WTC11 (cell line): ENCODE data around the gene AJM1. TPM values are rescaled to one million over a fixed set of nuclear protein-coding genes. Genes with fewer than 3 reads are reported as not detected.

ENCODE experiments used
- ATAC-seq: fragments of 200-7000 bp; cut with Tn5 transposase; 2 replicates; pipeline ENCODE4 v1.10.0; 2021; ENCODE audit warnings: mild to moderate bottlenecking, moderate library complexity
- CTCF ChIA-PET: fragments of 300-600 bp; sonication (Branson Sonifier 250); formaldehyde crosslinking; loops from one replicate; lab custom pipeline; 2021; ENCODE audit warnings: antibody characterized with exemption; lab: Charles Lee
- POLR2A ChIA-PET: fragments of 350-600 bp; sonication (Branson Sonifier 250); formaldehyde crosslinking; loops from one replicate; lab custom pipeline; 2021; ENCODE audit warnings: antibody characterized with exemption; lab: Charles Lee
- DNase-seq: peaks from one replicate; pipeline ENCODE4 v3.0.0; 2021; ENCODE audit warnings: low spot score
- H3K27ac Mint-ChIP-seq: 2 replicates; pipeline ENCODE4 v1.8.0; 2021; ENCODE audit warnings: mixed read lengths
- H3K27me3 Mint-ChIP-seq: 2 replicates; pipeline ENCODE4 v1.8.0; 2021; ENCODE audit warnings: low read depth, mild to moderate bottlenecking, moderate library complexity, mixed read lengths
- H3K36me3 Mint-ChIP-seq: 2 replicates; pipeline ENCODE4 v1.8.0; 2021; ENCODE audit warnings: mixed read lengths
- H3K4me1 Mint-ChIP-seq: 2 replicates; pipeline ENCODE4 v1.8.0; 2022; ENCODE audit warnings: mixed read lengths
- H3K4me3 Mint-ChIP-seq: 2 replicates; pipeline ENCODE4 v1.8.0; 2021; ENCODE audit warnings: mild to moderate bottlenecking, moderate library complexity, mixed read lengths
- H3K9me3 Mint-ChIP-seq: 2 replicates; pipeline ENCODE4 v1.8.0; 2021; ENCODE audit warnings: mixed read lengths
- GRHL2 ChIP-seq: fragments of 250-450 bp; sonication (Bioruptor Pico); IDR thresholded peaks from 2 replicates; pipeline ENCODE4 v1.8.0; 2022; ENCODE audit warnings: mild to moderate bottlenecking, moderate library complexity; ENCODE audit not compliant: insufficient replicate concordance, severe bottlenecking
- HMGA2 ChIP-seq: fragments of 250-450 bp; sonication (Bioruptor Pico); IDR thresholded peaks from 2 replicates; pipeline ENCODE4 v1.4.0; 2021; ENCODE audit warnings: mild to moderate bottlenecking, moderate library complexity
- OVOL2 ChIP-seq: fragments of 250-450 bp; sonication (Bioruptor Pico); IDR thresholded peaks from 2 replicates; pipeline ENCODE4 v1.9.0; 2021; ENCODE audit warnings: mild to moderate bottlenecking, borderline replicate concordance
- TP53 ChIP-seq: sonication (generic); formaldehyde crosslinking; IDR thresholded peaks from 2 replicates; pipeline ENCODE4 v1.8.1; 2023; ENCODE audit warnings: mild to moderate bottlenecking, missing genetic modification reagents
- ZBTB21 ChIP-seq: sonication (generic); formaldehyde crosslinking; IDR thresholded peaks from 2 replicates; pipeline ENCODE4 v1.8.1; 2023; ENCODE audit warnings: mild to moderate bottlenecking, missing genetic modification reagents, borderline replicate concordance
- ZNF263 ChIP-seq: sonication (generic); formaldehyde crosslinking; IDR thresholded peaks from 2 replicates; pipeline ENCODE4 v1.8.1; 2022; ENCODE audit warnings: low read depth, mild to moderate bottlenecking, moderate library complexity, missing genetic modification reagents
- total RNA-seq: library from RNA; stranded (reverse); gene quantifications from 3 replicates; pipeline ENCODE4 v1.2.3, GENCODE V29; 2021
- TF ChIP-seq, protein P1 (sequence below): sonication (generic); formaldehyde crosslinking; IDR thresholded peaks from 2 replicates; pipeline ENCODE4 v1.8.1; 2023; ENCODE audit warnings: mild to moderate bottlenecking, missing genetic modification reagents, moderate library complexity
- TF ChIP-seq, protein P2 (sequence below): sonication (generic); formaldehyde crosslinking; IDR thresholded peaks from 2 replicates; pipeline ENCODE4 v1.8.1; 2023; ENCODE audit warnings: mild to moderate bottlenecking, missing genetic modification reagents
- TF ChIP-seq, protein P3 (sequence below): sonication (generic); formaldehyde crosslinking; IDR thresholded peaks from 2 replicates; pipeline ENCODE4 v1.8.0; 2023; ENCODE audit warnings: missing genetic modification reagents
- TF ChIP-seq, protein P4 (sequence below): fragments of 250-450 bp; sonication (Bioruptor Pico); IDR thresholded peaks from 2 replicates; pipeline ENCODE4 v2.1.2; 2022; ENCODE audit warnings: mild to moderate bottlenecking, moderate library complexity
- TF ChIP-seq, protein P5 (sequence below): sonication (generic); formaldehyde crosslinking; IDR thresholded peaks from 2 replicates; pipeline ENCODE4 v1.8.0; 2023; ENCODE audit warnings: missing genetic modification reagents, mild to moderate bottlenecking, borderline replicate concordance
- TF ChIP-seq, protein P6 (sequence below): sonication (generic); formaldehyde crosslinking; IDR thresholded peaks from 2 replicates; pipeline ENCODE4 v1.8.1; 2022; ENCODE audit warnings: low read depth, missing genetic modification reagents, borderline replicate concordance
- TF ChIP-seq, protein P7 (sequence below): sonication (generic); formaldehyde crosslinking; IDR thresholded peaks from 2 replicates; pipeline ENCODE4 v1.8.0; 2023; ENCODE audit warnings: mild to moderate bottlenecking, missing genetic modification reagents

The AJM1 gene
- total RNA-seq, 1 experiment from 2014 or later = 1.6 TPM

DNA sequence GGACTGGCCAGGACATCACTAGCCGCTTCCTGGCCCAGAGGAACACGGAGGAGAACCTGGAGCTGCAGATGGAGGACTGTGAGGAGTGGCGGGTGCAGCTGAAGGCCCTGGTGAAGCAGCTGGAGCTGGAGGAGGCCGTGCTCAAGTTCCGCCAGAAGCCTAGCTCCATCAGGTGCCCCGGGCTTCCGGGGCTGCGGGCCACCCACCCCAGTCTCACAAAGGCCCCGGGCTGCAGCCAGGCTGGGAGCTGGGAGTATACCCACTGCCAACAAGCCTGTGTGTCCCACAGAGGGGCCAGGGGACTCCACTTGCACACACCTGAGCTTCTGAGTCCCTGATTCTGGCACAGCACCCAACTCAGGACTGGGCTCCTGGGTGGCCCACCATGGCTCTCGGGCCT, 36.2 kb upstream of the AJM1 start (continued):
- TF ChIP-seq, protein P1, sequence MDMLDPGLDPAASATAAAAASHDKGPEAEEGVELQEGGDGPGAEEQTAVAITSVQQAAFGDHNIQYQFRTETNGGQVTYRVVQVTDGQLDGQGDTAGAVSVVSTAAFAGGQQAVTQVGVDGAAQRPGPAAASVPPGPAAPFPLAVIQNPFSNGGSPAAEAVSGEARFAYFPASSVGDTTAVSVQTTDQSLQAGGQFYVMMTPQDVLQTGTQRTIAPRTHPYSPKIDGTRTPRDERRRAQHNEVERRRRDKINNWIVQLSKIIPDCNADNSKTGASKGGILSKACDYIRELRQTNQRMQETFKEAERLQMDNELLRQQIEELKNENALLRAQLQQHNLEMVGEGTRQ = no peak
- TF ChIP-seq OVOL2 (CRISPR knock-in tag) (no peak), ZBTB21 (CRISPR knock-in tag) (no peak), TP53 (CRISPR knock-in tag) (no peak)
- TF ChIP-seq, protein P2, sequence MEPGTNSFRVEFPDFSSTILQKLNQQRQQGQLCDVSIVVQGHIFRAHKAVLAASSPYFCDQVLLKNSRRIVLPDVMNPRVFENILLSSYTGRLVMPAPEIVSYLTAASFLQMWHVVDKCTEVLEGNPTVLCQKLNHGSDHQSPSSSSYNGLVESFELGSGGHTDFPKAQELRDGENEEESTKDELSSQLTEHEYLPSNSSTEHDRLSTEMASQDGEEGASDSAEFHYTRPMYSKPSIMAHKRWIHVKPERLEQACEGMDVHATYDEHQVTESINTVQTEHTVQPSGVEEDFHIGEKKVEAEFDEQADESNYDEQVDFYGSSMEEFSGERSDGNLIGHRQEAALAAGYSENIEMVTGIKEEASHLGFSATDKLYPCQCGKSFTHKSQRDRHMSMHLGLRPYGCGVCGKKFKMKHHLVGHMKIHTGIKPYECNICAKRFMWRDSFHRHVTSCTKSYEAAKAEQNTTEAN (CRISPR knock-in tag) = no peak
- TF ChIP-seq, protein P3, sequence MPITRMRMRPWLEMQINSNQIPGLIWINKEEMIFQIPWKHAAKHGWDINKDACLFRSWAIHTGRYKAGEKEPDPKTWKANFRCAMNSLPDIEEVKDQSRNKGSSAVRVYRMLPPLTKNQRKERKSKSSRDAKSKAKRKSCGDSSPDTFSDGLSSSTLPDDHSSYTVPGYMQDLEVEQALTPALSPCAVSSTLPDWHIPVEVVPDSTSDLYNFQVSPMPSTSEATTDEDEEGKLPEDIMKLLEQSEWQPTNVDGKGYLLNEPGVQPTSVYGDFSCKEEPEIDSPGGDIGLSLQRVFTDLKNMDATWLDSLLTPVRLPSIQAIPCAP (CRISPR knock-in tag) = no peak
- TF ChIP-seq, protein P4, sequence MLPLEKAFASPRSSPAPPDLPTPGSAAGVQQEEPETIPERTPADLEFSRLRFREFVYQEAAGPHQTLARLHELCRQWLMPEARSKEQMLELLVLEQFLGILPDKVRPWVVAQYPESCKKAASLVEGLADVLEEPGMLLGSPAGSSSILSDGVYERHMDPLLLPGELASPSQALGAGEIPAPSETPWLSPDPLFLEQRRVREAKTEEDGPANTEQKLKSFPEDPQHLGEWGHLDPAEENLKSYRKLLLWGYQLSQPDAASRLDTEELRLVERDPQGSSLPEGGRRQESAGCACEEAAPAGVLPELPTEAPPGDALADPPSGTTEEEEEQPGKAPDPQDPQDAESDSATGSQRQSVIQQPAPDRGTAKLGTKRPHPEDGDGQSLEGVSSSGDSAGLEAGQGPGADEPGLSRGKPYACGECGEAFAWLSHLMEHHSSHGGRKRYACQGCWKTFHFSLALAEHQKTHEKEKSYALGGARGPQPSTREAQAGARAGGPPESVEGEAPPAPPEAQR (CRISPR knock-in tag) = no peak
- TF ChIP-seq, all 79 proteins: peak for 0

DNA sequence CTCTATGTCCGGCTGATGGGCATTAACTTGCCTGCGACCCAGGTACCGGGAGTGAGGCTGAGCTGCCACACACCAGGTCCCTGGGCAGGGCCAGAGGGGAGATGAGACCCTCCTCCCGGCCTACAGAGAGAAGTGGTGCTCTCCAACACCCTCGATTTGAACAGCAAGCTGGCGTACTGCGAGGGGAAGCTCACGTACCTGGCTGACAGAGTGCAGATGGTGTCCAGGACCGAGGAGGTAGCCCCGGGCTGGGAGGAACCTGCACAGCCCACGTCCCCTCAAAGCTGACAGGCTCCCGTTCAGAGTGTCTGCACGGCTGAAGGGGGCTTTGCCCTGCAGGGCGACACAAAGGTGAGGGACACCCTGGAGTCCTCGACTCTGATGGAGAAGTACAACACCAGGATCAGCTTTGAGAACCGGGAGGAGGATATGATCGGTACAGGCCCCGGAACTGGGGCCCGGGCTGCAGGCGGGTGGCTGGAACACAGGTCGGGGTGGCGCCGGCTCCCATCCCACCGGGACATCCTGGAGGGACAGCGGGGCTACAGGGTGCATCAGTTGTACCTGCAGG, 35.6 kb upstream of the AJM1 start:
- H3K4me3 Mint-ChIP-seq = peak overlapping the region; percentile 78
- no peak for ATAC-seq
- no peak overlapping the region for H3K27ac Mint-ChIP-seq
- H3K4me1 Mint-ChIP-seq = peaks cover 21% of the 10 kb centered on the region
- H3K9me3 Mint-ChIP-seq = no peaks in the 10 kb centered on the region
- no peak for TF ChIP-seq HMGA2 (CRISPR knock-in tag)
- TF ChIP-seq, protein P2 (CRISPR knock-in tag) = 0 out of 2 replicates have a peak, but pooled peaks have one; percentile 39
- TF ChIP-seq, all 79 proteins: peak for 1
- POLR2A ChIA-PET = interaction anchor here (0.8 to 1.4 kb wide), 2 partner anchors 16 to 34 kb away, joined by 3 to 5 read pairs; no protein-coding TSS in a partner anchor
- CTCF ChIA-PET = interaction anchor here (1.1 to 3.8 kb wide), 12 partner anchors 7 to 257 kb away, joined by 3 to 32 read pairs (median 6); partner anchors contain the start of genes AJM1 and TMEM141
- no peak for DNase-seq
- Mint-ChIP-seq H3K36me3 (peaks cover 14% of the 10 kb centered on the region), H3K27me3 (peaks cover 27% of the 10 kb centered on the region)

DNA sequence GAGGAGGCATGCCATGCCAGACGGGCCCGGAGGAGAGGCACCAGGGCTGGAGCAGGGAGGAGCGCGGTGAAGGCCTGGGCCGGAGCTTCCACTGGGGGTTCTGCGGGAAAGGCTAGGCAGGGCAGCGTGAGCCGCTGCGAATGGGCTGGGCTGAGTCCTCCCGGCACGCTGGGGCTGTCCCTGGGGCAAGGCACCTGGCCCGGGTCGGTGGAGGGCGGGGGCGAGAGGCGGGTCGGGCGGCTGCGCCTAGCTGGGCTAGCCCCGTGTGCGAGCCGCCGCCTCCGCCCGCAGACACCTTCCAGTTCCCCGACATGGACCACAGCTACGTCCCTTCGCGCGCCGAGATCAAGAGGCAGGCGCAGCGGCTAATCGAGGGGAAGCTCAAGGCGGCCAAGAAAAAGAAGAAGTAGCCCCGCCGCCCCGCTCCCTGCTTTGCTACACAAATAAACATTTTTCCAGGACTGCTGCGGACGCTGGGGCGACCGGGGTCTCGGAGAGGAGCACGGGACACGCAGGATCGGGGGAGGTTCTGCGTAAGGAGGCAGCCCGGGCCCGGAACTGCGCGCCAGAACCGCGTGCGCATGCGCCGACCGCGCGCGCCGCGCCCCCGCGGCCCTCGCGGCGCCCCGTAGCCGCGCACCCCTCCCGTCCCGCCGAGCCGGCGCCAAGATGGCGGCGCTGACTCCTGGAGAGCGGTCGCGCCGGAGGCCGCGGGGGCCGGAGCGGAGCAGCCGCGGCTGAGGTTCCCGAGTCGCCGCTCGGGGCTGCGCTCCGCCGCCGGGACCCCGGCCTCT, 34.8 kb upstream of the AJM1 start, which contains the start of gene RABL6:
Gene RABL6 (plus strand): TSS at position 668 of the 794 bp plus-strand sequence. CDS start 249 bp downstream, outside the sequence.
- peaks cover 20% of the 10 kb centered on the region for H3K27me3 Mint-ChIP-seq
- H3K27ac Mint-ChIP-seq = peak within 1 kb of the TSS; percentile 53; the same call in 1 of the 2 replicates
- peaks cover 21% of the 10 kb centered on the region for H3K4me1 Mint-ChIP-seq
- peaks cover 14% of the 10 kb centered on the region for H3K36me3 Mint-ChIP-seq
- ChIA-PET POLR2A (interaction anchor here (0.8 to 1.4 kb wide), 3 partner anchors 15 to 40 kb away, joined by 3 to 5 read pairs (median 3); no protein-coding TSS in a partner anchor), CTCF (interaction anchor here (1.1 to 3.8 kb wide), 13 partner anchors 7 to 256 kb away, joined by 3 to 32 read pairs (median 5); partner anchors contain the start of genes AJM1 and TMEM141)
- no peaks in the 10 kb centered on the region for H3K9me3 Mint-ChIP-seq
- DNase-seq = peak; percentile 65
- H3K4me3 Mint-ChIP-seq = peak within 1 kb of the TSS; percentile 86
- peak; percentile 74 for ATAC-seq
- TF ChIP-seq, protein P5, sequence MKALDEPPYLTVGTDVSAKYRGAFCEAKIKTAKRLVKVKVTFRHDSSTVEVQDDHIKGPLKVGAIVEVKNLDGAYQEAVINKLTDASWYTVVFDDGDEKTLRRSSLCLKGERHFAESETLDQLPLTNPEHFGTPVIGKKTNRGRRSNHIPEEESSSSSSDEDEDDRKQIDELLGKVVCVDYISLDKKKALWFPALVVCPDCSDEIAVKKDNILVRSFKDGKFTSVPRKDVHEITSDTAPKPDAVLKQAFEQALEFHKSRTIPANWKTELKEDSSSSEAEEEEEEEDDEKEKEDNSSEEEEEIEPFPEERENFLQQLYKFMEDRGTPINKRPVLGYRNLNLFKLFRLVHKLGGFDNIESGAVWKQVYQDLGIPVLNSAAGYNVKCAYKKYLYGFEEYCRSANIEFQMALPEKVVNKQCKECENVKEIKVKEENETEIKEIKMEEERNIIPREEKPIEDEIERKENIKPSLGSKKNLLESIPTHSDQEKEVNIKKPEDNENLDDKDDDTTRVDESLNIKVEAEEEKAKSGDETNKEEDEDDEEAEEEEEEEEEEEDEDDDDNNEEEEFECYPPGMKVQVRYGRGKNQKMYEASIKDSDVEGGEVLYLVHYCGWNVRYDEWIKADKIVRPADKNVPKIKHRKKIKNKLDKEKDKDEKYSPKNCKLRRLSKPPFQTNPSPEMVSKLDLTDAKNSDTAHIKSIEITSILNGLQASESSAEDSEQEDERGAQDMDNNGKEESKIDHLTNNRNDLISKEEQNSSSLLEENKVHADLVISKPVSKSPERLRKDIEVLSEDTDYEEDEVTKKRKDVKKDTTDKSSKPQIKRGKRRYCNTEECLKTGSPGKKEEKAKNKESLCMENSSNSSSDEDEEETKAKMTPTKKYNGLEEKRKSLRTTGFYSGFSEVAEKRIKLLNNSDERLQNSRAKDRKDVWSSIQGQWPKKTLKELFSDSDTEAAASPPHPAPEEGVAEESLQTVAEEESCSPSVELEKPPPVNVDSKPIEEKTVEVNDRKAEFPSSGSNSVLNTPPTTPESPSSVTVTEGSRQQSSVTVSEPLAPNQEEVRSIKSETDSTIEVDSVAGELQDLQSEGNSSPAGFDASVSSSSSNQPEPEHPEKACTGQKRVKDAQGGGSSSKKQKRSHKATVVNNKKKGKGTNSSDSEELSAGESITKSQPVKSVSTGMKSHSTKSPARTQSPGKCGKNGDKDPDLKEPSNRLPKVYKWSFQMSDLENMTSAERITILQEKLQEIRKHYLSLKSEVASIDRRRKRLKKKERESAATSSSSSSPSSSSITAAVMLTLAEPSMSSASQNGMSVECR (CRISPR knock-in tag) = no peak
- TF ChIP-seq, protein P6, sequence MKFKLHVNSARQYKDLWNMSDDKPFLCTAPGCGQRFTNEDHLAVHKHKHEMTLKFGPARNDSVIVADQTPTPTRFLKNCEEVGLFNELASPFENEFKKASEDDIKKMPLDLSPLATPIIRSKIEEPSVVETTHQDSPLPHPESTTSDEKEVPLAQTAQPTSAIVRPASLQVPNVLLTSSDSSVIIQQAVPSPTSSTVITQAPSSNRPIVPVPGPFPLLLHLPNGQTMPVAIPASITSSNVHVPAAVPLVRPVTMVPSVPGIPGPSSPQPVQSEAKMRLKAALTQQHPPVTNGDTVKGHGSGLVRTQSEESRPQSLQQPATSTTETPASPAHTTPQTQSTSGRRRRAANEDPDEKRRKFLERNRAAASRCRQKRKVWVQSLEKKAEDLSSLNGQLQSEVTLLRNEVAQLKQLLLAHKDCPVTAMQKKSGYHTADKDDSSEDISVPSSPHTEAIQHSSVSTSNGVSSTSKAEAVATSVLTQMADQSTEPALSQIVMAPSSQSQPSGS = 0 out of 2 replicates have a peak, but pooled peaks have one; percentile 35
- no peak for TF ChIP-seq ZNF263 (CRISPR knock-in tag)
- TF ChIP-seq, protein P7, sequence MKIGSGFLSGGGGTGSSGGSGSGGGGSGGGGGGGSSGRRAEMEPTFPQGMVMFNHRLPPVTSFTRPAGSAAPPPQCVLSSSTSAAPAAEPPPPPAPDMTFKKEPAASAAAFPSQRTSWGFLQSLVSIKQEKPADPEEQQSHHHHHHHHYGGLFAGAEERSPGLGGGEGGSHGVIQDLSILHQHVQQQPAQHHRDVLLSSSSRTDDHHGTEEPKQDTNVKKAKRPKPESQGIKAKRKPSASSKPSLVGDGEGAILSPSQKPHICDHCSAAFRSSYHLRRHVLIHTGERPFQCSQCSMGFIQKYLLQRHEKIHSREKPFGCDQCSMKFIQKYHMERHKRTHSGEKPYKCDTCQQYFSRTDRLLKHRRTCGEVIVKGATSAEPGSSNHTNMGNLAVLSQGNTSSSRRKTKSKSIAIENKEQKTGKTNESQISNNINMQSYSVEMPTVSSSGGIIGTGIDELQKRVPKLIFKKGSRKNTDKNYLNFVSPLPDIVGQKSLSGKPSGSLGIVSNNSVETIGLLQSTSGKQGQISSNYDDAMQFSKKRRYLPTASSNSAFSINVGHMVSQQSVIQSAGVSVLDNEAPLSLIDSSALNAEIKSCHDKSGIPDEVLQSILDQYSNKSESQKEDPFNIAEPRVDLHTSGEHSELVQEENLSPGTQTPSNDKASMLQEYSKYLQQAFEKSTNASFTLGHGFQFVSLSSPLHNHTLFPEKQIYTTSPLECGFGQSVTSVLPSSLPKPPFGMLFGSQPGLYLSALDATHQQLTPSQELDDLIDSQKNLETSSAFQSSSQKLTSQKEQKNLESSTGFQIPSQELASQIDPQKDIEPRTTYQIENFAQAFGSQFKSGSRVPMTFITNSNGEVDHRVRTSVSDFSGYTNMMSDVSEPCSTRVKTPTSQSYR = no peak
- no peak for TF ChIP-seq GRHL2 (CRISPR knock-in tag)
